Globus pallidus (tissue), 1 donor: ENCODE measurements around the gene TMPRSS7.
A peak's percentile ranks its signal among the peaks of the same experiment; 100 is the strongest.

ENCODE experiments used
- DNase-seq: peaks from one replicate; pipeline ENCODE4 v3.0.0-alpha.2; 2015; ENCODE audit warnings: low spot score

The TMPRSS7 gene

GRCh38 chr3:112034436-112034835 lies at the start of gene TMPRSS7:
TMPRSS7 (plus strand) TSS chr3:112034736; CDS start chr3:112034846, 110 bp downstream.
- no peak for DNase-seq

- no peak for DNase-seq
Observed at GRCh38 chr3:111986800-111987199, 47.7 kb upstream of the TMPRSS7 start.

- DNase-seq = peak; percentile 72
Observed at GRCh38 chr3:111989061-111989678, 45.4 kb upstream of the TMPRSS7 start.

GRCh38 chr3:111993038-111993437 lies 41.5 kb upstream of the TMPRSS7 start:
- no peak for DNase-seq

- DNase-seq = peak; percentile 48
Observed at GRCh38 chr3:111998636-111999483, 35.7 kb upstream of the TMPRSS7 start, which contains the start of gene TAGLN3. TAGLN3 (plus strand) TSS chr3:111998922; CDS start chr3:111999423, 501 bp downstream.

GRCh38 chr3:111999484-112000324 lies 34.8 kb upstream of the TMPRSS7 start:
- DNase-seq = no peak

GRCh38 chr3:112000367-112000771 lies 34.2 kb upstream of the TMPRSS7 start:
- DNase-seq = no peak

GRCh38 chr3:112000966-112001365 lies 33.6 kb upstream of the TMPRSS7 start:
- no peak for DNase-seq

- DNase-seq = no peak
Observed at GRCh38 chr3:112001526-112001925, 33.0 kb upstream of the TMPRSS7 start.

- no peak for DNase-seq
Observed at GRCh38 chr3:112002096-112002971, 32.2 kb upstream of the TMPRSS7 start.

- no peak for DNase-seq
Observed at GRCh38 chr3:112003321-112004080, 31.0 kb upstream of the TMPRSS7 start.

- no peak for DNase-seq
Observed at GRCh38 chr3:112004187-112004586, 30.3 kb upstream of the TMPRSS7 start.

GRCh38 chr3:112004669-112005068 lies 29.9 kb upstream of the TMPRSS7 start:
- DNase-seq = no peak

GRCh38 chr3:112005091-112005672 lies 29.4 kb upstream of the TMPRSS7 start:
- DNase-seq = no peak

- no peak for DNase-seq
Observed at GRCh38 chr3:112007633-112008032, 26.9 kb upstream of the TMPRSS7 start.

GRCh38 chr3:112009670-112010069 lies 24.9 kb upstream of the TMPRSS7 start:
- no peak for DNase-seq

- DNase-seq = no peak
Observed at GRCh38 chr3:112010636-112011035, 23.9 kb upstream of the TMPRSS7 start.

GRCh38 chr3:112011376-112011940 lies 23.1 kb upstream of the TMPRSS7 start:
- no peak for DNase-seq

GRCh38 chr3:112012205-112012992 lies 22.1 kb upstream of the TMPRSS7 start:
- no peak for DNase-seq
